Measurements from ENCODE around the gene TMEM259. TPM values are rescaled to one million over a fixed set of nuclear protein-coding genes. Genes with fewer than 3 reads are reported as not detected.

Gene TMEM259
- total and polyA plus RNA-seq, 2 experiments from 2014 or later, result 82.8 to 196 TPM

- TF ChIP-seq ZNF462 (CRISPR knock-in tag; IDR thresholded peaks at IDR 0.05) (no peak), ZNF331 (CRISPR knock-in tag; IDR thresholded peaks at IDR 0.05; ENCODE audit: low read depth) (no peak), NANOG (IDR thresholded peaks at IDR 0.05; ENCODE audit: borderline replicate concordance) (no peak)
Measured at GRCh38 chr19:1004803-1005664, 15.9 kb downstream of the TMEM259 start (continued).

- no peaks in the 10 kb centered on the region for H3K36me3 ChIP-seq (ENCODE audit: insufficient read depth)
- no peak overlapping the region for H2AFZ ChIP-seq
- H3K4me3 ChIP-seq, result no peak overlapping the region
- no peak overlapping the region for H3K4me3 Mint-ChIP-seq
- 0 out of 2 replicates have a peak, but pooled peaks cover 4% of the 10 kb centered on the region for H3F3A ChIP-seq (replicated peaks; ENCODE audit: low read depth)
- no peak overlapping the region for H3K27ac ChIP-seq (ENCODE audit: low read depth)
- peaks cover 8% of the 10 kb centered on the region for H3K36me3 Mint-ChIP-seq (ENCODE audit: low read depth)
- peaks cover 21% of the 10 kb centered on the region for H3K27me3 ChIP-seq (ENCODE audit: insufficient read depth)
- H4K20me1 ChIP-seq (replicated peaks; ENCODE audit: insufficient read depth), result 0 out of 2 replicates have a peak, but pooled peaks cover 4% of the 10 kb centered on the region
- peaks cover 37% of the 10 kb centered on the region for H3K27me3 Mint-ChIP-seq (ENCODE audit: insufficient read depth, low read depth, poor library complexity)
- H3K79me2 ChIP-seq (replicated peaks; ENCODE audit: insufficient read depth), result no peaks in the 10 kb centered on the region
- H3K4me2 ChIP-seq, result no peak overlapping the region
- no peaks in the 10 kb centered on the region; the same call in 1 of the 2 replicates for H3K4me1 ChIP-seq (ENCODE audit: insufficient read depth)
- H3K27ac Mint-ChIP-seq, result no peak overlapping the region
- ATAC-seq (no peak), DNase-seq (ENCODE audit: low spot score) (no peak)
- no peaks in the 10 kb centered on the region for H3K9me2 ChIP-seq (ENCODE audit: insufficient read depth)
- H3K4me1 Mint-ChIP-seq, result peaks cover 3% of the 10 kb centered on the region; the same call in 1 of the 3 replicates
- peaks cover 5% of the 10 kb centered on the region; the same call in 1 of the 3 replicates for H3K9me3 Mint-ChIP-seq
- TF ChIP-seq EZH2phosphoT487 (IDR thresholded peaks at IDR 0.05; ENCODE audit: unreplicated experiment) (no peak), CREB1 (CRISPR knock-in tag; IDR thresholded peaks at IDR 0.05; ENCODE audit: low read depth) (no peak), POLR2AphosphoS5 (IDR thresholded peaks at IDR 0.05; ENCODE audit: low read depth) (no peak), ZNF331 (CRISPR knock-in tag; IDR thresholded peaks at IDR 0.05; ENCODE audit: low read depth) (no peak), REST (IDR thresholded peaks at IDR 0.05; ENCODE audit: unreplicated experiment) (no peak), JUNB (IDR thresholded peaks at IDR 0.05; ENCODE audit: unreplicated experiment) (no peak), CTCF (conservative IDR thresholded peaks at IDR 0.05; ENCODE audit: low read depth in 2 of 2) (no peak), STAT1 (IDR thresholded peaks at IDR 0.05; ENCODE audit: unreplicated experiment) (no peak), NANOG (IDR thresholded peaks at IDR 0.05; ENCODE audit: borderline replicate concordance) (no peak), EZH2 (IDR thresholded peaks at IDR 0.05; ENCODE audit: low read depth, unreplicated experiment) (no peak)
Measured at GRCh38 chr19:1004204-1004802, 16.6 kb downstream of the TMEM259 start.

Measured in GM23338 (cell line).